Gastrocnemius medialis (tissue), 4 donors: Measurements from ENCODE around the gene GCC2. TPM values are rescaled to one million over a fixed set of nuclear protein-coding genes. Genes with fewer than 3 reads are reported as not detected.

ENCODE experiments used
- ATAC-seq, 2 donors: fragments of 150-250 bp; one replicate each; pipeline ENCODE4 v1.9.1; 2016
- DNase-seq, 2 donors: peaks; one replicate each; pipeline ENCODE4 v3.0.0-alpha.2; 2019
- H3K27ac ChIP-seq, 4 donors: fragments of 200-600 bp; sonication (generic); 1 replicate in 1 of 4; 2 replicates in 3 of 4; pipeline ENCODE4 v1.5.1; 2016 to 2018; ENCODE audit warnings: mild to moderate bottlenecking in 2 of 4, moderate library complexity in 1 of 4
- H3K27me3 ChIP-seq, 3 donors: fragments of 200-600 bp; sonication (generic) in 2 of 3; 1 replicate in 1 of 3; 2 replicates in 2 of 3; pipeline versions ENCODE4 v1.5.1 to v1.6.0; 2016 to 2019; ENCODE audit warnings: mild to moderate bottlenecking in 1 of 3, moderate library complexity in 1 of 3
- H3K36me3 ChIP-seq, 2 donors: fragments of 200-600 bp; sonication (generic) in 1 of 2; one replicate each; pipeline ENCODE4 v1.5.1; 2017 to 2018
- H3K4me1 ChIP-seq, 2 donors: fragments of 200-600 bp; sonication (generic) in 1 of 2; one replicate each; pipeline ENCODE4 v1.5.1; 2016 to 2017; ENCODE audit warnings: mild to moderate bottlenecking in 2 of 2
- H3K4me3 ChIP-seq, 4 donors: fragments of 200-600 bp; sonication (generic) in 3 of 4; 1 replicate in 1 of 4; 2 replicates in 3 of 4; pipeline ENCODE4 v1.5.1; 2016 to 2019; ENCODE audit warnings: mild to moderate bottlenecking in 2 of 4
- H3K9me3 ChIP-seq, 3 donors: fragments of 200-600 bp; sonication (generic) in 2 of 3; 1 replicate in 1 of 3; 2 replicates in 2 of 3; pipeline ENCODE4 v1.5.1; 2016 to 2019
- CTCF ChIP-seq, 5 experiments: fragments of 450-650 bp in 3 of 5; fragments of 200-600 bp in 2 of 5; sonication (generic) in 2 of 5; IDR thresholded peaks in 4 of 5; conservative IDR thresholded peaks in 1 of 5; 1 replicate in 4 of 5; 2 replicates in 1 of 5; pipeline ENCODE4 v1.5.1; 2016 to 2019; ENCODE audit warnings: antibody characterized with exemption in 5 of 5, mild to moderate bottlenecking in 3 of 5, moderate library complexity in 3 of 5
- POLR2A ChIP-seq, 2 donors: fragments of 450-650 bp; IDR thresholded peaks; one replicate each; pipeline ENCODE4 v1.6.1; 2017; ENCODE audit warnings: antibody characterized with exemption in 2 of 2, mild to moderate bottlenecking in 2 of 2, moderate library complexity in 2 of 2
- in situ Hi-C, 4 donors: fragments of 200-750 bp; cut with MboI; loops; one replicate each; pipeline versions ENCODE4 v1.15.0 to v1.8.0; 2017; ENCODE audit warnings: low sequenced_read_pairs in 4 of 4
- intact Hi-C: fragments of 100-400 bp; cut with DNase I; formaldehyde crosslinking; loops from one replicate; pipeline ENCODE4 v1.15.1; 2023; ENCODE audit warnings: low total_unique reads
- total RNA-seq, 4 donors: library from RNA; depleted of rRNA; stranded (reverse); fragments of >200 nt; gene quantifications; one replicate each; pipeline versions ENCODE4 v1.1.0 to v1.2.3, GENCODE V29; 2016

The GCC2 gene
- total RNA-seq, 4 donors from 2014 or later = 16.7 to 43.1 (median 19.3) TPM

- TF ChIP-seq POLR2A (IDR thresholded peaks at IDR 0.05) (no peak), CTCF (IDR thresholded peaks at IDR 0.05 in 4 of 5, conservative IDR thresholded peaks at IDR 0.05 in 1 of 5) (no peak)
- intact Hi-C loops = no loop called here
- Histone ChIP-seq H3K27me3 (no peaks in the 10 kb centered on the region), H3K36me3 (peaks cover 0 to 48% of the 10 kb centered on the region in 2 donors), H3K27ac (no peak overlapping the region), H3K4me1 (peaks cover 7 to 8% of the 10 kb centered on the region in 2 donors), H3K4me3 (no peak overlapping the region), H3K9me3 (no peaks in the 10 kb centered on the region)
- DNase-seq (no peak), ATAC-seq (no peak)
- in situ Hi-C loops = loop anchor here in 1 of 4 donors (25.0 kb wide), 1 partner anchor 133 kb away; no protein-coding TSS in a partner anchor
Observed at GRCh38 chr2:108454440-108454839, 5.4 kb downstream of the GCC2 start.

- Histone ChIP-seq H3K9me3 (no peaks in the 10 kb centered on the region), H3K36me3 (peaks cover 0 to 49% of the 10 kb centered on the region in 2 donors), H3K27ac (no peak overlapping the region), H3K4me3 (no peak overlapping the region), H3K4me1 (no peaks in the 10 kb centered on the region), H3K27me3 (no peaks in the 10 kb centered on the region)
- DNase-seq = no peak
- ATAC-seq = no peak
- in situ Hi-C loops = loop anchor here in 1 of 4 donors (25.0 kb wide), 1 partner anchor 132 kb away; no protein-coding TSS in a partner anchor
- intact Hi-C loops = no loop called here
- TF ChIP-seq CTCF (IDR thresholded peaks at IDR 0.05 in 4 of 5, conservative IDR thresholded peaks at IDR 0.05 in 1 of 5) (no peak), POLR2A (IDR thresholded peaks at IDR 0.05) (no peak)
Observed at GRCh38 chr2:108455571-108455970, 6.6 kb downstream of the GCC2 start.

- H3K9me3 ChIP-seq = no peaks in the 10 kb centered on the region
- H3K27ac ChIP-seq = no peak overlapping the region
- in situ Hi-C loops = loop anchor here in 1 of 4 donors (25.0 kb wide), 1 partner anchor 129 kb away; no protein-coding TSS in a partner anchor
- H3K36me3 ChIP-seq = peaks cover 0 to 53% of the 10 kb centered on the region in 2 donors
- H3K27me3 ChIP-seq = no peaks in the 10 kb centered on the region
- ATAC-seq (no peak), DNase-seq (no peak)
- intact Hi-C loops = no loop called here
- TF ChIP-seq POLR2A (IDR thresholded peaks at IDR 0.05) = no peak
- TF ChIP-seq CTCF (IDR thresholded peaks at IDR 0.05 in 4 of 5, conservative IDR thresholded peaks at IDR 0.05 in 1 of 5) = no peak
- H3K4me1 ChIP-seq = no peaks in the 10 kb centered on the region
- H3K4me3 ChIP-seq = no peak overlapping the region
Observed at GRCh38 chr2:108458082-108458481, 9.1 kb downstream of the GCC2 start.

GRCh38 chr2:108459441-108459840 lies 10.4 kb downstream of the GCC2 start:
- intact Hi-C loops (no loop called here), in situ Hi-C loops (loop anchor here in 1 of 4 donors (25.0 kb wide), 1 partner anchor 128 kb away; no protein-coding TSS in a partner anchor)
- ATAC-seq (no peak), DNase-seq (no peak)
- TF ChIP-seq POLR2A (IDR thresholded peaks at IDR 0.05) (no peak), CTCF (IDR thresholded peaks at IDR 0.05 in 4 of 5, conservative IDR thresholded peaks at IDR 0.05 in 1 of 5) (no peak)
- no peaks in the 10 kb centered on the region for H3K27me3 ChIP-seq
- no peak overlapping the region for H3K4me3 ChIP-seq
- H3K27ac ChIP-seq = no peak overlapping the region
- no peaks in the 10 kb centered on the region for H3K9me3 ChIP-seq
- no peaks in the 10 kb centered on the region for H3K4me1 ChIP-seq
- peaks cover 0 to 49% of the 10 kb centered on the region in 2 donors for H3K36me3 ChIP-seq
